22Rv1 (cell line): ENCODE data around the gene GMDS.

Experiments used
- ZFX ChIP-seq: fragments of 450-650 bp; IDR thresholded peaks from 2 replicates; pipeline ENCODE4 v1.6.1; 2017; ENCODE audit warnings: antibody characterized with exemption, borderline replicate concordance
- TF ChIP-seq, protein P1 (sequence below): fragments of 450-650 bp; IDR thresholded peaks from 2 replicates; pipeline ENCODE4 v1.5.1; 2017; ENCODE audit warnings: mild to moderate bottlenecking

DNA sequence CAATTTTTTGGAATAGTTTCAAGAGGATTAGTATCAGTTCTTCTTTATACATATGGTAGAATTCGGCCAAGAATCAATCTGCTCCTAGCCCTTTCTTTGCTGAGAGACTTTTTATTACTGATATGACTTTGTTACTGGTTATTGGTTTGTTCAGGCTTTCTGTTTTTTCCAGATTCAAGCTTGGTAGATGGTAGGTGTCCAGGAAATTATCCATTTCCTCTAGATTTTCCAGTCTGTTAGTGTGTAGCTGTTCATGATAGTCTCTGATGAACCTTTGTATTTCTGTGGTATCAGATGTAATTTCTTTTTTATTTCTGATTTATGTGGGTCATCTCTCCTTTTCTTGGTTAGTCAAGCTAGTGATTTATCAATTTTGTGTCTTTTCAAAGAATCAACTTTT lies 167.6 kb downstream of the GMDS start:
- TF ChIP-seq, protein P1, sequence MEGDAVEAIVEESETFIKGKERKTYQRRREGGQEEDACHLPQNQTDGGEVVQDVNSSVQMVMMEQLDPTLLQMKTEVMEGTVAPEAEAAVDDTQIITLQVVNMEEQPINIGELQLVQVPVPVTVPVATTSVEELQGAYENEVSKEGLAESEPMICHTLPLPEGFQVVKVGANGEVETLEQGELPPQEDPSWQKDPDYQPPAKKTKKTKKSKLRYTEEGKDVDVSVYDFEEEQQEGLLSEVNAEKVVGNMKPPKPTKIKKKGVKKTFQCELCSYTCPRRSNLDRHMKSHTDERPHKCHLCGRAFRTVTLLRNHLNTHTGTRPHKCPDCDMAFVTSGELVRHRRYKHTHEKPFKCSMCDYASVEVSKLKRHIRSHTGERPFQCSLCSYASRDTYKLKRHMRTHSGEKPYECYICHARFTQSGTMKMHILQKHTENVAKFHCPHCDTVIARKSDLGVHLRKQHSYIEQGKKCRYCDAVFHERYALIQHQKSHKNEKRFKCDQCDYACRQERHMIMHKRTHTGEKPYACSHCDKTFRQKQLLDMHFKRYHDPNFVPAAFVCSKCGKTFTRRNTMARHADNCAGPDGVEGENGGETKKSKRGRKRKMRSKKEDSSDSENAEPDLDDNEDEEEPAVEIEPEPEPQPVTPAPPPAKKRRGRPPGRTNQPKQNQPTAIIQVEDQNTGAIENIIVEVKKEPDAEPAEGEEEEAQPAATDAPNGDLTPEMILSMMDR = no peak
- TF ChIP-seq ZFX = no peak
